Gastroesophageal sphincter (tissue), 3 donors: ENCODE data around the gene SPATA25.

Source experiments
- EP300 ChIP-seq: sonication (generic); formaldehyde crosslinking; IDR thresholded peaks from one replicate; pipeline ENCODE4 v1.6.1; 2017; ENCODE audit warnings: antibody characterized with exemption, mild to moderate bottlenecking
- TF ChIP-seq, protein P1 (sequence below), 4 experiments: fragments of 200-600 bp in 2 of 4; fragments of 450-650 bp in 2 of 4; sonication (generic) in 1 of 4; IDR thresholded peaks; one replicate each; pipeline ENCODE4 v1.5.1; 2017 to 2019; ENCODE audit warnings: antibody characterized with exemption in 4 of 4, mild to moderate bottlenecking in 2 of 4, moderate library complexity in 2 of 4

DNA sequence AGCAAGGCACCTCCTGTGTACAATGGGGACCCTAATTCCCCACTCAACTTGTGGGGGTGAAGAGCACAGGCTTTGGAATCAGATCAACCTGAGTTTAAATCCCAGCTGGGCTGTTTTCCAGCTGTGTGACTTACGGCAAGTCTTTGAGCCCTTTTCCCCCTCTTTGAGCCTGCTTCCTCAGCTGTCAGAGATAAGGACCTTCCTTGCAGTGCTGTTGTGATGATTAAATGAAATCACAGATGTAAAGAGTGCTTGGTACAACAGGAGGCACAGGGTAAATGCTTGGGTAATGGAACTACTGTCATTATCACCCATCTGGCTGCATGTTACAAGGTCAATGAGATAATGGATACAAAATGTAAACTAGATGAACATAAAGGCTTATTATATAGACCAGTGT is 50.6 kb downstream of the SPATA25 start:
- TF ChIP-seq, protein P1, sequence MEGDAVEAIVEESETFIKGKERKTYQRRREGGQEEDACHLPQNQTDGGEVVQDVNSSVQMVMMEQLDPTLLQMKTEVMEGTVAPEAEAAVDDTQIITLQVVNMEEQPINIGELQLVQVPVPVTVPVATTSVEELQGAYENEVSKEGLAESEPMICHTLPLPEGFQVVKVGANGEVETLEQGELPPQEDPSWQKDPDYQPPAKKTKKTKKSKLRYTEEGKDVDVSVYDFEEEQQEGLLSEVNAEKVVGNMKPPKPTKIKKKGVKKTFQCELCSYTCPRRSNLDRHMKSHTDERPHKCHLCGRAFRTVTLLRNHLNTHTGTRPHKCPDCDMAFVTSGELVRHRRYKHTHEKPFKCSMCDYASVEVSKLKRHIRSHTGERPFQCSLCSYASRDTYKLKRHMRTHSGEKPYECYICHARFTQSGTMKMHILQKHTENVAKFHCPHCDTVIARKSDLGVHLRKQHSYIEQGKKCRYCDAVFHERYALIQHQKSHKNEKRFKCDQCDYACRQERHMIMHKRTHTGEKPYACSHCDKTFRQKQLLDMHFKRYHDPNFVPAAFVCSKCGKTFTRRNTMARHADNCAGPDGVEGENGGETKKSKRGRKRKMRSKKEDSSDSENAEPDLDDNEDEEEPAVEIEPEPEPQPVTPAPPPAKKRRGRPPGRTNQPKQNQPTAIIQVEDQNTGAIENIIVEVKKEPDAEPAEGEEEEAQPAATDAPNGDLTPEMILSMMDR (IDR thresholded peaks at IDR 0.05): no peak
- no peak for TF ChIP-seq EP300
